ENCODE data around the gene OR6B3.

GRCh38 chr2:240095556-240096523, 42.5 kb upstream of the OR6B3 start:
- TF ChIP-seq CTCF (conservative IDR thresholded peaks at IDR 0.05 in 1 of 2, IDR thresholded peaks at IDR 0.05 in 1 of 2; ENCODE audit: low read depth in 1 of 2, low read length in 2 of 2), result no peak
- TF ChIP-seq EZH2 (IDR thresholded peaks at IDR 0.05; ENCODE audit: low read length, missing control alignments), result peak; percentile 93

Data from fibroblast of lung (primary cell).